AG10803 (cell line): ENCODE measurements around the gene CADM1.

Source experiments
- DNase-seq: peaks from one replicate; pipeline ENCODE4 v3.0.0; 2010; ENCODE audit warnings: low read depth
- H3K4me3 ChIP-seq: 2 replicates; pipeline ENCODE4 v1.5.1; 2011; ENCODE audit warnings: mild to moderate bottlenecking, low read length, control low read depth
- TF ChIP-seq, protein P1 (sequence below): conservative IDR thresholded peaks from 2 replicates; pipeline ENCODE4 v1.5.1; 2011; ENCODE audit warnings: mild to moderate bottlenecking, low read length, control low read depth, inconsistent platforms

Gene CADM1

DNA sequence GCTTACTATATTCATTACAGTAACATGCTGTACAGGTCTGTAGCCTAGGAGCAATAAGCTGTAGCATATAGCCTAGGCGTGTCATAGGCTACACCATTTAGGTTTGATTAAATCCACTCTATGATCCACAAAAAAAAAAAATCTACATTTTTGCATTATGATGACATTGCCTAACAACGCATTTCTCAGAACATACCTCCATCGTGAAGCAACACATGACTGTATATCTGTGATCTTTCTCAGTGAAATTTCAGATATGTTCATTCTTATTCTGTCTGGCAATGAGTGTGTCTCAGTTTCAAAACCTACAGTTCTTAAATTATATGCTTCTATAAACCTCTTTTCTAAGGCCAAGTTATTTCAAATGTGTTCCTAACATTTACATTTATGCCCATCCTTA lies 140.3 kb downstream of the CADM1 start:
- no peak for DNase-seq
- no peak overlapping the region for H3K4me3 ChIP-seq
- TF ChIP-seq, protein P1, sequence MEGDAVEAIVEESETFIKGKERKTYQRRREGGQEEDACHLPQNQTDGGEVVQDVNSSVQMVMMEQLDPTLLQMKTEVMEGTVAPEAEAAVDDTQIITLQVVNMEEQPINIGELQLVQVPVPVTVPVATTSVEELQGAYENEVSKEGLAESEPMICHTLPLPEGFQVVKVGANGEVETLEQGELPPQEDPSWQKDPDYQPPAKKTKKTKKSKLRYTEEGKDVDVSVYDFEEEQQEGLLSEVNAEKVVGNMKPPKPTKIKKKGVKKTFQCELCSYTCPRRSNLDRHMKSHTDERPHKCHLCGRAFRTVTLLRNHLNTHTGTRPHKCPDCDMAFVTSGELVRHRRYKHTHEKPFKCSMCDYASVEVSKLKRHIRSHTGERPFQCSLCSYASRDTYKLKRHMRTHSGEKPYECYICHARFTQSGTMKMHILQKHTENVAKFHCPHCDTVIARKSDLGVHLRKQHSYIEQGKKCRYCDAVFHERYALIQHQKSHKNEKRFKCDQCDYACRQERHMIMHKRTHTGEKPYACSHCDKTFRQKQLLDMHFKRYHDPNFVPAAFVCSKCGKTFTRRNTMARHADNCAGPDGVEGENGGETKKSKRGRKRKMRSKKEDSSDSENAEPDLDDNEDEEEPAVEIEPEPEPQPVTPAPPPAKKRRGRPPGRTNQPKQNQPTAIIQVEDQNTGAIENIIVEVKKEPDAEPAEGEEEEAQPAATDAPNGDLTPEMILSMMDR: no peak

DNA sequence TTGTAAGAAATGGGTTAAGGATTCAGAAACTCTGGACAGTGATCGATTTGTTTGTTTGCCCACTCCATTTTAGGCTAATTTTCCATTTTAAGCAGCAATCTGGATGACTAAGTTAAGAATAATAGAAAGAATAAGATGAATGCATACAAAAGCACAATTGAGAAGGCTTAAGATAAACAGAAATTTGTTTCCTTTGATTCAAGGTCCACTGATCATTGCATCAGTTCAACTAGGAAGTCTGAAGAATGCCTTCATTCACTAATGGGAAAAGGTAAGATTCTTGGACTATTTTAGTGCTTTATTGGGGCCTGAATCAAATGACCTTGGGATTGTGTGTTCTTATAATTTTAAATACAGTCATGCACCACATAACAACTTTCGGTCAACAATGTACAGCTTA lies 140.8 kb downstream of the CADM1 start:
- H3K4me3 ChIP-seq: no peak overlapping the region
- DNase-seq: no peak
- TF ChIP-seq, protein P1: no peak

DNA sequence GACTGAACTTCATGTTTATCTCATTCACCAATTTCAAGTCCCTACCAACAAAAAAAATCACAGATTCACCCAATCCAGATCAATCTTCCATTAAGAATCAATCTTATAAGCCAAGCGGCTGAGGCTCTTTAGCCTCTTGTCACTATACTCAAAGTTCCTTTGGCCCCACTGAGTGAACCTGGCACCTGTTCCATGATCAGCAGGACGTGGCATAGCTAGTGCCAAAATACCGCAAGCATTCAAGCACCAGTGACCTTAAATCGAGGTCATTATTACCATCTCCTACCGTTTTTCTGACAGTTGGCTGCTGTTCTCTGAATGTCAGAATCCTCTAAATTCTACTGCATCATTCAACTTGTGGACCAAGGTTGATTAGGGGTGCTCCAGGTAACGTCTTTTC lies 141.2 kb downstream of the CADM1 start:
- DNase-seq: no peak
- H3K4me3 ChIP-seq: no peak overlapping the region
- TF ChIP-seq, protein P1: no peak

DNA sequence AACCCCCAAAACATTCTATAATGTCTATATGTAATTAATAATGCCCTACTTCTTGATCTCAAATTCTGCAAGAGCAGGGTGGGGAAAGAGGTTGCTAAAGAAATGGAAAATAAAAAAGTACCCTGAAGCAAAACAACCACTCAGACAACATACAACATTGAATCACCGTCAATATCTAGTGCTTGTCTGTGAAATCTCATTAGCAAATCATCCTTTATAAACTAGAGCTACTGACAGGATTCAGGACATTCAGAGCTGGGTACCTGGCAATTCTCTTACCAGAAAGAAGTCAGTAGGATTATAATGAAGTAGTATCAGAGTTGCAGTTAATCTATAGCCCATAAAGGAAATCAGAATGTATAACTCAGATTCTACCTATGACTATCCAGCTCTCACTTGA lies 143.2 kb downstream of the CADM1 start:
- TF ChIP-seq, protein P1: no peak
- H3K4me3 ChIP-seq: no peak overlapping the region
- DNase-seq: no peak

DNA sequence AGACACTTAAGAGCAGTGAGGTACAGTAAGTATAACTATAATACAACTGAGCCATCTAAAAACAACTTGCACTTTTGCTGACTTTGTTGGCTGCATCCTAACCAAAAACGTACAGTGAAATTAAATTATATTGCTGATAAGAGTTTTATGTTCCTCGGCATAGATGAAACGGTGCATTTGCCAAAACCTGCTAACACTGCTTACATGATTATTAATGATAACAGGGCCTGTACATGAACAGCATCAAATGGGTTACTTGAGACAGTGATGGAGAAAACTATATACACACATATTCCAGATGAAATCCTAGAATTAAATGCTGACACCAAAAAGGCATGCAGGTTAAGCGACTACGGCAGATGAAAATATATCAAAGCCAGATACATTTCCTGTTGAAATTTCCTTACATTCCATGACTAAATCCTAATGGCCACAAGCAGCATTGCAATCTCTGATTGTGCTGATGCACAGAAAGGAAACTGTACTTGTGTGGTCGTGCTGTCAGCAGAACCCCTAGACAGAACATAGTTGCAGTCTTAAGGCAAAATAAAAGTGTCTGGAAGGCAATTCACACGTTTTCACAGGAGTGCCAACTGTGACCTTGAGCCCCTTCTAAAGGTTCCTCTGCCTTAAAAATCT lies 143.9 kb downstream of the CADM1 start:
- TF ChIP-seq, protein P1: no peak
- no peak for DNase-seq
- no peak overlapping the region for H3K4me3 ChIP-seq

DNA sequence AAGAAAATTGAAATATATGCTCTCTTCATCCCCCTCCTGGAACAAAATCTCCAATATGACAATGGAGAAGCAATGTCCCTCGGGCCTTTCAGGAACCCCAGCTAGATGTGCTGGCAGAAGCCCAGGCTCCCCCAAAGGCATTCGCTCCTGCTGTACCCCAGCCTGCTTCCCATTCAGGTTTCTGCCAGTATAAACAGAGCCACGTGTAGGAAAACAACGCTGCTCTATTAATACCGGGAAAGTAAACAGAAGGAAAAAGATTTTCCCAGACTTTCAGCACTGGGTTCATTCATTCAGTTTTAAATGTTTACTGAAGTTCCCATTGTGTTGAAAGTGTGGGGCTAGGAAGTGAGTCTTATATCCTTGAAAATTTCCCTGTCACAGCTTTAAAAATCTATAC lies 147.1 kb downstream of the CADM1 start:
- no peak for DNase-seq
- no peak overlapping the region for H3K4me3 ChIP-seq
- TF ChIP-seq, protein P1: no peak

DNA sequence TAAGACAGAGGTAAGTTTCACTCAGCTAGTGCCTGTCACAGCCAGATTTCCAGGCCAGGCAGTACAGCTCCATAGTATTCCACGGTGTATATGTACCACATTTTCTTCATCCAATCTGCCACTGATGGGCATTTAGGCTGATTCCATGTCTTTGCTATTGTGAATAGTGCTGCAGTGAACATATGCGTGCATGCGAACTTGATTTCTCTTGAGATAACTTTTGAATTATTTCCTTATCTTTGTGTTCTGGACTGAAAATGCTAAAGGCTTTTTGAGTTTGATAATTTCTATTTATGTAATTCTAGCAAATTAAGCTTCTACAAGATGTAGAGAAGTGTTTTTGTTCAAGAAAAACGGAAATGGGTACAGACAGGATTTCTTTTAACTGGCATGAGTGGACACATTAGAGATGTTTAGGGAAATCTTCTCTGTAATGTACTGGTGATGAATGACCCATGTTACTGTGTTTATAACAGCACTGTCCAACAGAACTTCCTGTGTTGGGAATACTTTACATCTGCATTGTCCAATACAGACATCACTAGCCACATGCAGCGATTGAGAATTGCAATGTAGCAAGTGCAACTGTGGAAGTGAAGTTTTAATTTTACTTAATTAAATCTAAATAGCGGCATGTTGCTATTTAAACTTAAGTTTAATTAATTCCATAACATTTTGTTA lies 151.3 kb downstream of the CADM1 start:
- no peak for DNase-seq
- TF ChIP-seq, protein P1: no peak
- no peak overlapping the region for H3K4me3 ChIP-seq
